Measurements from ENCODE around the gene CYP4F3. TPM values are rescaled to one million over a fixed set of nuclear protein-coding genes. Genes with fewer than 3 reads are reported as not detected.
"Not testable (repeated sequence)": the region's sequence is repeated elsewhere in the genome, so short reads cannot be mapped to it uniquely, and the experiment has no call there.

CYP4F3 gene, protein sequence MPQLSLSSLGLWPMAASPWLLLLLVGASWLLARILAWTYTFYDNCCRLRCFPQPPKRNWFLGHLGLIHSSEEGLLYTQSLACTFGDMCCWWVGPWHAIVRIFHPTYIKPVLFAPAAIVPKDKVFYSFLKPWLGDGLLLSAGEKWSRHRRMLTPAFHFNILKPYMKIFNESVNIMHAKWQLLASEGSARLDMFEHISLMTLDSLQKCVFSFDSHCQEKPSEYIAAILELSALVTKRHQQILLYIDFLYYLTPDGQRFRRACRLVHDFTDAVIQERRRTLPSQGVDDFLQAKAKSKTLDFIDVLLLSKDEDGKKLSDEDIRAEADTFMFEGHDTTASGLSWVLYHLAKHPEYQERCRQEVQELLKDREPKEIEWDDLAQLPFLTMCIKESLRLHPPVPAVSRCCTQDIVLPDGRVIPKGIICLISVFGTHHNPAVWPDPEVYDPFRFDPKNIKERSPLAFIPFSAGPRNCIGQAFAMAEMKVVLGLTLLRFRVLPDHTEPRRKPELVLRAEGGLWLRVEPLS
- total RNA-seq (ENCODE audit: unreplicated experiment) = not detected
- long read RNA-seq = 0 reads

- no peaks in the 10 kb centered on the region for H3K4me1 Mint-ChIP-seq (ENCODE audit: unreplicated experiment)
- TF ChIP-seq, protein P1, sequence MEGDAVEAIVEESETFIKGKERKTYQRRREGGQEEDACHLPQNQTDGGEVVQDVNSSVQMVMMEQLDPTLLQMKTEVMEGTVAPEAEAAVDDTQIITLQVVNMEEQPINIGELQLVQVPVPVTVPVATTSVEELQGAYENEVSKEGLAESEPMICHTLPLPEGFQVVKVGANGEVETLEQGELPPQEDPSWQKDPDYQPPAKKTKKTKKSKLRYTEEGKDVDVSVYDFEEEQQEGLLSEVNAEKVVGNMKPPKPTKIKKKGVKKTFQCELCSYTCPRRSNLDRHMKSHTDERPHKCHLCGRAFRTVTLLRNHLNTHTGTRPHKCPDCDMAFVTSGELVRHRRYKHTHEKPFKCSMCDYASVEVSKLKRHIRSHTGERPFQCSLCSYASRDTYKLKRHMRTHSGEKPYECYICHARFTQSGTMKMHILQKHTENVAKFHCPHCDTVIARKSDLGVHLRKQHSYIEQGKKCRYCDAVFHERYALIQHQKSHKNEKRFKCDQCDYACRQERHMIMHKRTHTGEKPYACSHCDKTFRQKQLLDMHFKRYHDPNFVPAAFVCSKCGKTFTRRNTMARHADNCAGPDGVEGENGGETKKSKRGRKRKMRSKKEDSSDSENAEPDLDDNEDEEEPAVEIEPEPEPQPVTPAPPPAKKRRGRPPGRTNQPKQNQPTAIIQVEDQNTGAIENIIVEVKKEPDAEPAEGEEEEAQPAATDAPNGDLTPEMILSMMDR (IDR thresholded peaks at IDR 0.05; ENCODE audit: unreplicated experiment) = no peak
- H3K4me3 Mint-ChIP-seq (ENCODE audit: unreplicated experiment) = no peak within 1 kb of the TSS
- DNase-seq (ENCODE audit: low spot score) = no peak
- peaks cover 26% of the 10 kb centered on the region for H3K36me3 Mint-ChIP-seq (ENCODE audit: low read depth, unreplicated experiment)
- H3K27me3 Mint-ChIP-seq (ENCODE audit: unreplicated experiment) = peaks cover 20% of the 10 kb centered on the region
- peaks cover 45% of the 10 kb centered on the region for H3K9me3 Mint-ChIP-seq (ENCODE audit: unreplicated experiment)
- H3K27ac Mint-ChIP-seq (ENCODE audit: unreplicated experiment) = no peak within 1 kb of the TSS
Observed at GRCh38 chr19:15640294-15640903, at the start of gene CYP4F3. CYP4F3 (plus strand) TSS chr19:15640897; CDS start chr19:15641416, 519 bp downstream.

GRCh38 chr19:15591796-15592195 is 48.9 kb upstream of the CYP4F3 start:
- H3K9me3 Mint-ChIP-seq (ENCODE audit: unreplicated experiment) = peaks cover 46% of the 10 kb centered on the region

GRCh38 chr19:15592506-15592905 is 48.2 kb upstream of the CYP4F3 start:
- Mint-ChIP-seq H3K27me3 (ENCODE audit: unreplicated experiment) (peaks cover 11% of the 10 kb centered on the region), H3K9me3 (ENCODE audit: unreplicated experiment) (peaks cover 43% of the 10 kb centered on the region)
- H3K4me1 Mint-ChIP-seq (ENCODE audit: unreplicated experiment); DNase-seq (ENCODE audit: low spot score); H3K36me3 Mint-ChIP-seq (ENCODE audit: low read depth, unreplicated experiment); H3K4me3 Mint-ChIP-seq (ENCODE audit: unreplicated experiment); H3K27ac Mint-ChIP-seq (ENCODE audit: unreplicated experiment): not testable (repeated sequence)

More at GRCh38 chr19:15591796-15592195, 48.9 kb upstream of the CYP4F3 start:
- Mint-ChIP-seq H3K27ac (ENCODE audit: unreplicated experiment) (no peak overlapping the region), H3K4me1 (ENCODE audit: unreplicated experiment) (no peaks in the 10 kb centered on the region), H3K4me3 (ENCODE audit: unreplicated experiment) (no peak overlapping the region), H3K27me3 (ENCODE audit: unreplicated experiment) (peaks cover 11% of the 10 kb centered on the region), H3K36me3 (ENCODE audit: low read depth, unreplicated experiment) (peaks cover 4% of the 10 kb centered on the region)
- TF ChIP-seq, protein P1 (IDR thresholded peaks at IDR 0.05; ENCODE audit: unreplicated experiment) = no peak
- DNase-seq (ENCODE audit: low spot score) = no peak

GRCh38 chr19:15593766-15594165 is 46.9 kb upstream of the CYP4F3 start:
- H3K36me3 Mint-ChIP-seq (ENCODE audit: low read depth, unreplicated experiment); H3K27ac Mint-ChIP-seq (ENCODE audit: unreplicated experiment): not testable (repeated sequence)
- peaks cover 32% of the 10 kb centered on the region for H3K9me3 Mint-ChIP-seq (ENCODE audit: unreplicated experiment)

GRCh38 chr19:15595069-15595468 is 45.6 kb upstream of the CYP4F3 start:
- no peak for DNase-seq (ENCODE audit: low spot score)
- TF ChIP-seq, protein P1 (IDR thresholded peaks at IDR 0.05; ENCODE audit: unreplicated experiment) = no peak
- H3K27me3 Mint-ChIP-seq (ENCODE audit: unreplicated experiment) = peaks cover 6% of the 10 kb centered on the region
- peaks cover 27% of the 10 kb centered on the region for H3K9me3 Mint-ChIP-seq (ENCODE audit: unreplicated experiment)
- H3K4me3 Mint-ChIP-seq (ENCODE audit: unreplicated experiment) = no peak overlapping the region
- no peaks in the 10 kb centered on the region for H3K4me1 Mint-ChIP-seq (ENCODE audit: unreplicated experiment)
- no peaks in the 10 kb centered on the region for H3K36me3 Mint-ChIP-seq (ENCODE audit: low read depth, unreplicated experiment)
- H3K27ac Mint-ChIP-seq (ENCODE audit: unreplicated experiment) = no peak overlapping the region

More at GRCh38 chr19:15593766-15594165, 46.9 kb upstream of the CYP4F3 start:
- DNase-seq (ENCODE audit: low spot score); H3K27me3 Mint-ChIP-seq (ENCODE audit: unreplicated experiment); H3K4me1 Mint-ChIP-seq (ENCODE audit: unreplicated experiment); H3K4me3 Mint-ChIP-seq (ENCODE audit: unreplicated experiment): not testable (repeated sequence)

GRCh38 chr19:15607978-15608925 is 32.4 kb upstream of the CYP4F3 start:
- not testable (repeated sequence) for H3K4me1 Mint-ChIP-seq (ENCODE audit: unreplicated experiment); H3K4me3 Mint-ChIP-seq (ENCODE audit: unreplicated experiment); H3K27ac Mint-ChIP-seq (ENCODE audit: unreplicated experiment); DNase-seq (ENCODE audit: low spot score); H3K36me3 Mint-ChIP-seq (ENCODE audit: low read depth, unreplicated experiment); H3K27me3 Mint-ChIP-seq (ENCODE audit: unreplicated experiment)
- peaks cover 26% of the 10 kb centered on the region for H3K9me3 Mint-ChIP-seq (ENCODE audit: unreplicated experiment)
